Measurements from ENCODE around the gene BRD3OS. TPM values are rescaled to one million over a fixed set of nuclear protein-coding genes. Genes with fewer than 3 reads are reported as not detected.

Gene BRD3OS
- total RNA-seq, 1 experiment from 2014 or later = 13.3 TPM

GRCh38 chr9:134049236-134049635 lies 24.0 kb downstream of the BRD3OS start:
- no peaks in the 10 kb centered on the region for H3K27me3 Mint-ChIP-seq (ENCODE audit: insufficient read depth, unreplicated experiment)
- POLR2A ChIA-PET = no interaction called here
- DNase-seq (ENCODE audit: unreplicated experiment) = no peak
- intact Hi-C loops (cut with micrococcal nuclease) = no loop called here
- H3K4me3 Mint-ChIP-seq (ENCODE audit: unreplicated experiment) = no peak overlapping the region
- peaks cover 59% of the 10 kb centered on the region for H3K36me3 Mint-ChIP-seq (ENCODE audit: insufficient read depth, unreplicated experiment)
- TF ChIP-seq, protein P1, sequence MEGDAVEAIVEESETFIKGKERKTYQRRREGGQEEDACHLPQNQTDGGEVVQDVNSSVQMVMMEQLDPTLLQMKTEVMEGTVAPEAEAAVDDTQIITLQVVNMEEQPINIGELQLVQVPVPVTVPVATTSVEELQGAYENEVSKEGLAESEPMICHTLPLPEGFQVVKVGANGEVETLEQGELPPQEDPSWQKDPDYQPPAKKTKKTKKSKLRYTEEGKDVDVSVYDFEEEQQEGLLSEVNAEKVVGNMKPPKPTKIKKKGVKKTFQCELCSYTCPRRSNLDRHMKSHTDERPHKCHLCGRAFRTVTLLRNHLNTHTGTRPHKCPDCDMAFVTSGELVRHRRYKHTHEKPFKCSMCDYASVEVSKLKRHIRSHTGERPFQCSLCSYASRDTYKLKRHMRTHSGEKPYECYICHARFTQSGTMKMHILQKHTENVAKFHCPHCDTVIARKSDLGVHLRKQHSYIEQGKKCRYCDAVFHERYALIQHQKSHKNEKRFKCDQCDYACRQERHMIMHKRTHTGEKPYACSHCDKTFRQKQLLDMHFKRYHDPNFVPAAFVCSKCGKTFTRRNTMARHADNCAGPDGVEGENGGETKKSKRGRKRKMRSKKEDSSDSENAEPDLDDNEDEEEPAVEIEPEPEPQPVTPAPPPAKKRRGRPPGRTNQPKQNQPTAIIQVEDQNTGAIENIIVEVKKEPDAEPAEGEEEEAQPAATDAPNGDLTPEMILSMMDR (IDR thresholded peaks at IDR 0.05; ENCODE audit: unreplicated experiment) = no peak
- no TSS peak for BruUV-seq (replicated peaks)
- CTCF ChIA-PET = no interaction called here
- H3K4me1 Mint-ChIP-seq (ENCODE audit: insufficient read depth, unreplicated experiment) = no peaks in the 10 kb centered on the region
- H3K27ac Mint-ChIP-seq (ENCODE audit: low read depth, unreplicated experiment) = peak overlapping the region; percentile 42
- no peaks in the 10 kb centered on the region for H3K9me3 Mint-ChIP-seq (ENCODE audit: unreplicated experiment)

DNA sequence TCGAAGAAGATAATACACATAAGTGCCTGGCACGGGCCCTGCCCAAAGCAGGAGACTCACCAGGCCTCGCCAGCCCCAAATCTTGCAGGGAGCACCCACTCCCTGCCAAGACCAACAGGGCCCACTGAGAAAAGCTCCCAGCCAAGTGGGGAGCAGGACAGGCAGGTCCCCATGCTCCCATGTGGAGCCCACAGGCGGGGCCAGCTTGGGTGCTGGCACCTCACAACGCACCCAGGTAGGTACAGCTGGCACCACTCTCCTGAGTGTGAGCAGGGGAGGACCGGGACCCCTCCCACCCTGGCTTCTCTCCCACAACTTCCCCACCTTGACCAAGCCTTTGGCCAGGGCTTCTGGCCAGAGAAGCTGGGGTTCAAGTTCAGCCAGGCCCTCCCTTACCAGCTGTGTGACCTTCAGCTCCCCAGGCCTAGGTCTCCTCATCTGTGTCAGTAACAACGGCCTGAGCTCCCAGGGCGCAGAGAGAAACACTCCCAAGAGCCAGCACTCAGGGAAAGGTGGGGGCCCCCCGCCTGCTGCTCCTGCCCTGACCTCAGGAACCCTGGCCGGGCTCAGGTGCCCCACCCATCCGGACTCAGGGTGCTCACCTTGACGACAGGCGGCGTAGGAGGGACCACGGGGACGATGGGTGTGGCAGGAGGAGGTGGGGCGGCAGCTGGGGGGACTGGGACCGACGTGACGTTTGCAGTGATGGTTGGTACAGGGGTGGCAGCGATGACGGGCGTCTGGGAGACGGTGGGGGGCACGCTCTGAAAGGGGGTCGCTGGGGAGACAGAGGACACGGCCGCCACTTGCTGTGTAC lies 24.7 kb downstream of the BRD3OS start:
- BruUV-seq (replicated peaks) = no TSS peak
- no peaks in the 10 kb centered on the region for H3K9me3 Mint-ChIP-seq (ENCODE audit: unreplicated experiment)
- H3K4me3 Mint-ChIP-seq (ENCODE audit: unreplicated experiment) = no peak overlapping the region
- intact Hi-C loops (cut with micrococcal nuclease) = no loop called here
- no peak overlapping the region for H3K27ac Mint-ChIP-seq (ENCODE audit: low read depth, unreplicated experiment)
- H3K4me1 Mint-ChIP-seq (ENCODE audit: insufficient read depth, unreplicated experiment) = peaks cover 2% of the 10 kb centered on the region
- CTCF ChIA-PET = interaction anchor here (0.6 to 1.6 kb wide), 2 partner anchors 16 to 119 kb away, joined by 3 to 4 read pairs; no protein-coding TSS in a partner anchor
- H3K27me3 Mint-ChIP-seq (ENCODE audit: insufficient read depth, unreplicated experiment) = no peaks in the 10 kb centered on the region
- TF ChIP-seq, protein P1 (IDR thresholded peaks at IDR 0.05; ENCODE audit: unreplicated experiment) = no peak
- peaks cover 57% of the 10 kb centered on the region for H3K36me3 Mint-ChIP-seq (ENCODE audit: insufficient read depth, unreplicated experiment)
- no peak for DNase-seq (ENCODE audit: unreplicated experiment)
- POLR2A ChIA-PET = interaction anchor here (0.5 to 2.2 kb wide), 2 partner anchors 9 to 108 kb away, joined by 3 to 9 read pairs; no protein-coding TSS in a partner anchor

GRCh38 chr9:134050726-134051125 lies 25.4 kb downstream of the BRD3OS start:
- H3K27ac Mint-ChIP-seq (ENCODE audit: low read depth, unreplicated experiment) = peak overlapping the region; percentile 23
- POLR2A ChIA-PET = interaction anchor here (2.2 kb wide), 1 partner anchor 10 kb away, joined by 9 read pairs; no protein-coding TSS in a partner anchor
- no peaks in the 10 kb centered on the region for H3K9me3 Mint-ChIP-seq (ENCODE audit: unreplicated experiment)

DNA sequence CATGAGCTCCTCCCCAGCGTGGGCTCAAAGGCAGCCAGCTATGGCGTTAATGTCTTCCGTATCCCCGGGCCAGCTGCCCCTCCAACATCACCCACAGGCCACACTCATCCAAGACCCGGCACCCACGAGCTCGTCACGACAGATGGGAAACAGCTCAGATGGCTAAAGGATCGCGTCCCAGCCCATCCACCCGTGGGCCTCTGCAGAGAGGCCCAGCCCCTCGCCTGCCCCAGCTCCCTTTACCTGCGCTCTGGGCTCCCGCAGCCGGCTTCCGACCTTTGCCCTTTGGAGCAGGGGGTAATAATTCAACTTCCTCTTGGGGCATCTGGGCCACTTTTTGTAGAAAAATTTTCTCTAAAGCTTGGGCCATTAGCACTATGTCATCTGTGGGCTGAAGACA lies 26.0 kb downstream of the BRD3OS start:
- Mint-ChIP-seq H3K4me1 (ENCODE audit: insufficient read depth, unreplicated experiment) (peaks cover 15% of the 10 kb centered on the region), H3K9me3 (ENCODE audit: unreplicated experiment) (no peaks in the 10 kb centered on the region), H3K36me3 (ENCODE audit: insufficient read depth, unreplicated experiment) (peaks cover 61% of the 10 kb centered on the region), H3K27me3 (ENCODE audit: insufficient read depth, unreplicated experiment) (no peaks in the 10 kb centered on the region), H3K27ac (ENCODE audit: low read depth, unreplicated experiment) (peak overlapping the region; percentile 23), H3K4me3 (ENCODE audit: unreplicated experiment) (no peak overlapping the region)
- DNase-seq (ENCODE audit: unreplicated experiment) = no peak
- ChIA-PET CTCF (interaction anchor here (0.7 to 1.6 kb wide), 2 partner anchors 17 to 262 kb away, joined by 3 read pairs; no protein-coding TSS in a partner anchor), POLR2A (interaction anchor here (2.2 kb wide), 1 partner anchor 11 kb away, joined by 9 read pairs; no protein-coding TSS in a partner anchor)
- intact Hi-C loops (cut with micrococcal nuclease) = no loop called here
- TF ChIP-seq, protein P1 (IDR thresholded peaks at IDR 0.05; ENCODE audit: unreplicated experiment) = no peak
- BruUV-seq (replicated peaks) = no TSS peak

More at GRCh38 chr9:134050726-134051125, 25.4 kb downstream of the BRD3OS start:
- Mint-ChIP-seq H3K4me3 (ENCODE audit: unreplicated experiment) (no peak overlapping the region), H3K4me1 (ENCODE audit: insufficient read depth, unreplicated experiment) (peaks cover 9% of the 10 kb centered on the region), H3K36me3 (ENCODE audit: insufficient read depth, unreplicated experiment) (peaks cover 59% of the 10 kb centered on the region), H3K27me3 (ENCODE audit: insufficient read depth, unreplicated experiment) (no peaks in the 10 kb centered on the region)
- intact Hi-C loops (cut with micrococcal nuclease) = no loop called here
- no TSS peak for BruUV-seq (replicated peaks)
- no peak for DNase-seq (ENCODE audit: unreplicated experiment)
- TF ChIP-seq, protein P1 (IDR thresholded peaks at IDR 0.05; ENCODE audit: unreplicated experiment) = no peak
- CTCF ChIA-PET = interaction anchor here (0.7 to 1.6 kb wide), 2 partner anchors 17 to 261 kb away, joined by 3 read pairs; no protein-coding TSS in a partner anchor

Data from MCF 10A (cell line).